Activated CD4-positive, alpha-beta T cell treated with anti-CD3 and anti-CD28 coated beads, Interleukin-2, amount 10 ng/mL, durations not matched to agents 24 days and 14 days (primary cell): ENCODE results near the gene WDR83. TPM values are rescaled to one million over a fixed set of nuclear protein-coding genes. Genes with fewer than 3 reads are reported as not detected.
"Not testable (repeated sequence)": the region's sequence is repeated elsewhere in the genome, so short reads cannot be mapped to it uniquely, and the experiment has no call there.

Experiments used
- DNase-seq: peaks from one replicate; pipeline ENCODE4 v3.0.0; 2022
- H3K27ac Mint-ChIP-seq: one replicate; pipeline ENCODE4 v1.8.0; 2022; ENCODE audit warnings: mild to moderate bottlenecking, mixed read lengths
- H3K27me3 Mint-ChIP-seq: one replicate; pipeline ENCODE4 v1.8.0; 2022; ENCODE audit warnings: mixed read lengths
- H3K36me3 Mint-ChIP-seq: one replicate; pipeline ENCODE4 v1.8.0; 2022; ENCODE audit warnings: low read depth, mild to moderate bottlenecking, mixed read lengths
- H3K4me1 Mint-ChIP-seq: one replicate; pipeline ENCODE4 v1.8.0; 2021; ENCODE audit warnings: mixed read lengths
- H3K4me3 Mint-ChIP-seq: one replicate; pipeline ENCODE4 v1.8.0; 2022; ENCODE audit warnings: mild to moderate bottlenecking, moderate library complexity, mixed read lengths
- H3K9me3 Mint-ChIP-seq: one replicate; pipeline ENCODE4 v1.8.0; 2021; ENCODE audit warnings: mixed read lengths
- intact Hi-C: fragments of 100-400 bp; cut with micrococcal nuclease; formaldehyde crosslinking; loops from one replicate; pipeline ENCODE4 v1.15.1; 2023
- total RNA-seq: library from RNA; stranded (reverse); gene quantifications from 2 replicates; pipeline ENCODE4 v1.2.3, GENCODE V29; 2022

WDR83 gene
- total RNA-seq, 1 donor from 2014 or later = 21.7 TPM

GRCh38 chr19:12681074-12681987 lies 14.7 kb downstream of the WDR83 start, which contains the start of gene DHPS:
Gene DHPS (minus strand): TSS chr19:12681880. CDS start chr19:12681766, 114 bp downstream.
- Mint-ChIP-seq H3K9me3 (no peaks in the 10 kb centered on the region), H3K27ac (peak within 1 kb of the TSS; percentile 92), H3K36me3 (peaks cover 32% of the 10 kb centered on the region), H3K4me3 (peak within 1 kb of the TSS; percentile 94), H3K4me1 (peaks cover 20% of the 10 kb centered on the region), H3K27me3 (no peaks in the 10 kb centered on the region)
- intact Hi-C loops = loop anchor here (1.0 to 2.0 kb wide), 3 partner anchors 12 to 41 kb away; partner anchors contain the start of gene FBXW9
- peak; percentile 97 for DNase-seq

- Mint-ChIP-seq H3K36me3 (peaks cover 7% of the 10 kb centered on the region), H3K9me3 (no peaks in the 10 kb centered on the region), H3K27me3 (no peaks in the 10 kb centered on the region), H3K4me3 (no peak overlapping the region), H3K27ac (no peak overlapping the region), H3K4me1 (peaks cover 8% of the 10 kb centered on the region)
- no peak for DNase-seq
- intact Hi-C loops = no loop called here
Measured at GRCh38 chr19:12685831-12686230, 19.2 kb downstream of the WDR83 start.

GRCh38 chr19:12687496-12688196 lies 21.0 kb downstream of the WDR83 start, which contains the start of gene GNG14:
Gene GNG14 (plus strand): TSS chr19:12687998. CDS start chr19:12688049, 51 bp downstream.
- intact Hi-C loops = no loop called here
- Mint-ChIP-seq H3K27me3 (no peaks in the 10 kb centered on the region), H3K4me1 (peaks cover 4% of the 10 kb centered on the region), H3K4me3 (no peak within 1 kb of the TSS), H3K27ac (no peak within 1 kb of the TSS), H3K36me3 (peaks cover 2% of the 10 kb centered on the region), H3K9me3 (no peaks in the 10 kb centered on the region)
- no peak for DNase-seq

- no peak overlapping the region for H3K27ac Mint-ChIP-seq
- H3K27me3 Mint-ChIP-seq = no peaks in the 10 kb centered on the region
- peaks cover 2% of the 10 kb centered on the region for H3K36me3 Mint-ChIP-seq
- DNase-seq = no peak
- intact Hi-C loops = no loop called here
- H3K9me3 Mint-ChIP-seq = no peaks in the 10 kb centered on the region
- peaks cover under 1% of the 10 kb centered on the region for H3K4me1 Mint-ChIP-seq
- no peak overlapping the region for H3K4me3 Mint-ChIP-seq
Measured at GRCh38 chr19:12689012-12689411, 22.4 kb downstream of the WDR83 start.

- H3K9me3 Mint-ChIP-seq = no peaks in the 10 kb centered on the region
- no peaks in the 10 kb centered on the region for H3K4me1 Mint-ChIP-seq
- intact Hi-C loops = no loop called here
- H3K27me3 Mint-ChIP-seq = no peaks in the 10 kb centered on the region
- DNase-seq = no peak
- H3K27ac Mint-ChIP-seq = no peak overlapping the region
- H3K4me3 Mint-ChIP-seq = no peak overlapping the region
- peaks cover 2% of the 10 kb centered on the region for H3K36me3 Mint-ChIP-seq
Measured at GRCh38 chr19:12689581-12690216, 23.1 kb downstream of the WDR83 start.

GRCh38 chr19:12692960-12693359 lies 26.4 kb downstream of the WDR83 start:
- intact Hi-C loops = no loop called here
- Mint-ChIP-seq H3K4me1 (peaks cover 5% of the 10 kb centered on the region), H3K36me3 (peaks cover 8% of the 10 kb centered on the region), H3K27ac (no peak overlapping the region), H3K27me3 (no peaks in the 10 kb centered on the region), H3K4me3 (no peak overlapping the region), H3K9me3 (no peaks in the 10 kb centered on the region)
- DNase-seq = no peak

GRCh38 chr19:12694641-12695040 lies 28.0 kb downstream of the WDR83 start:
- H3K4me1 Mint-ChIP-seq = peaks cover 8% of the 10 kb centered on the region
- no peak for DNase-seq
- no peak overlapping the region for H3K27ac Mint-ChIP-seq
- intact Hi-C loops = no loop called here
- peaks cover 13% of the 10 kb centered on the region for H3K36me3 Mint-ChIP-seq
- H3K27me3 Mint-ChIP-seq = no peaks in the 10 kb centered on the region
- no peaks in the 10 kb centered on the region for H3K9me3 Mint-ChIP-seq
- H3K4me3 Mint-ChIP-seq = peak overlapping the region; percentile 90

GRCh38 chr19:12695096-12695495 lies 28.5 kb downstream of the WDR83 start:
- no peaks in the 10 kb centered on the region for H3K9me3 Mint-ChIP-seq
- no peaks in the 10 kb centered on the region for H3K27me3 Mint-ChIP-seq
- DNase-seq = peak; percentile 66
- H3K4me1 Mint-ChIP-seq = peaks cover 8% of the 10 kb centered on the region
- peak overlapping the region; percentile 90 for H3K4me3 Mint-ChIP-seq
- intact Hi-C loops = no loop called here
- H3K36me3 Mint-ChIP-seq = peaks cover 14% of the 10 kb centered on the region
- H3K27ac Mint-ChIP-seq = no peak overlapping the region

GRCh38 chr19:12695514-12695913 lies 28.9 kb downstream of the WDR83 start:
- H3K27ac Mint-ChIP-seq = peak overlapping the region; percentile 71
- H3K27me3 Mint-ChIP-seq = no peaks in the 10 kb centered on the region
- H3K9me3 Mint-ChIP-seq = no peaks in the 10 kb centered on the region
- intact Hi-C loops = no loop called here
- peaks cover 16% of the 10 kb centered on the region for H3K36me3 Mint-ChIP-seq
- DNase-seq = no peak
- H3K4me1 Mint-ChIP-seq = peaks cover 8% of the 10 kb centered on the region
- H3K4me3 Mint-ChIP-seq = peak overlapping the region; percentile 90

GRCh38 chr19:12695997-12696365 lies 29.4 kb downstream of the WDR83 start:
- peak overlapping the region; percentile 94 for H3K27ac Mint-ChIP-seq
- intact Hi-C loops = loop anchor here (2.0 kb wide), 1 partner anchor 15 kb away; the partner anchor contains the start of gene DHPS
- H3K27me3 Mint-ChIP-seq = no peaks in the 10 kb centered on the region
- peaks cover 20% of the 10 kb centered on the region for H3K36me3 Mint-ChIP-seq
- peaks cover 8% of the 10 kb centered on the region for H3K4me1 Mint-ChIP-seq
- H3K9me3 Mint-ChIP-seq = no peaks in the 10 kb centered on the region
- H3K4me3 Mint-ChIP-seq = peak overlapping the region; percentile 90
- no peak for DNase-seq

- Mint-ChIP-seq H3K9me3 (no peaks in the 10 kb centered on the region), H3K4me3 (peak within 1 kb of the TSS; percentile 90), H3K27ac (peak within 1 kb of the TSS; percentile 94), H3K4me1 (peaks cover 8% of the 10 kb centered on the region), H3K36me3 (peaks cover 27% of the 10 kb centered on the region), H3K27me3 (no peaks in the 10 kb centered on the region)
- peak; percentile 99 for DNase-seq
- intact Hi-C loops = loop anchor here (2.0 kb wide), 1 partner anchor 16 kb away; the partner anchor contains the start of gene DHPS
Measured at GRCh38 chr19:12696366-12697335, 30.0 kb downstream of the WDR83 start, which contains the start of gene FBXW9. Gene FBXW9 (minus strand): TSS chr19:12696631. CDS start chr19:12696581, 50 bp downstream.

- peak overlapping the region; percentile 15 for H3K27ac Mint-ChIP-seq
- not testable (repeated sequence) for H3K4me1 Mint-ChIP-seq, DNase-seq, H3K9me3 Mint-ChIP-seq, H3K27me3 Mint-ChIP-seq
- peaks cover 30% of the 10 kb centered on the region for H3K36me3 Mint-ChIP-seq
- intact Hi-C loops = loop anchor here (2.0 kb wide), 1 partner anchor 17 kb away; the partner anchor contains the start of gene DHPS
- peak overlapping the region; percentile 62 for H3K4me3 Mint-ChIP-seq
Measured at GRCh38 chr19:12697425-12697824, 30.8 kb downstream of the WDR83 start.
